BLaER1 treated with 17β-estradiol and CSF1 and Interleukin-3, amounts not matched to agents 10 nM and 100 nM (cell line): ENCODE measurements around the gene TBRG4.

Experiments
- H3K27ac ChIP-seq, 11 experiments: shearing (Covaris generic); formaldehyde crosslinking; 2 replicates each; pipeline ENCODE4 v1.8.1; 2022
- H3K27me3 ChIP-seq, 11 experiments: shearing (Covaris generic); formaldehyde crosslinking; 2 replicates each; pipeline ENCODE4 v1.8.1; 2022
- H3K36me3 ChIP-seq, 11 experiments: shearing (Covaris generic); formaldehyde crosslinking; 2 replicates each; pipeline ENCODE4 v1.8.1; 2022
- H3K4me1 ChIP-seq, 10 experiments: shearing (Covaris generic); formaldehyde crosslinking; 2 replicates each; pipeline ENCODE4 v1.8.1; 2022
- H3K4me2 ChIP-seq, 11 experiments: shearing (Covaris generic); formaldehyde crosslinking; 2 replicates each; pipeline ENCODE4 v1.8.1; 2022
- H3K4me3 ChIP-seq, 10 experiments: shearing (Covaris generic); formaldehyde crosslinking; 2 replicates each; pipeline ENCODE4 v1.8.1; 2022
- H3K9ac ChIP-seq, 11 experiments: shearing (Covaris generic); formaldehyde crosslinking; 2 replicates each; pipeline ENCODE4 v1.8.1; 2022
- H3K9me3 ChIP-seq, 11 experiments: shearing (Covaris generic); formaldehyde crosslinking; replicated peaks in 1 of 11; 2 replicates each; pipeline ENCODE4 v1.8.1; 2022
- H4K20me1 ChIP-seq, 11 experiments: shearing (Covaris generic); formaldehyde crosslinking; 2 replicates each; pipeline ENCODE4 v1.8.1; 2022
- Cebpa-rat ChIP-seq, 11 experiments: shearing (Covaris generic); IDR thresholded peaks; 2 replicates each; pipeline ENCODE4 v1.8.1; 2022

TBRG4 gene

DNA sequence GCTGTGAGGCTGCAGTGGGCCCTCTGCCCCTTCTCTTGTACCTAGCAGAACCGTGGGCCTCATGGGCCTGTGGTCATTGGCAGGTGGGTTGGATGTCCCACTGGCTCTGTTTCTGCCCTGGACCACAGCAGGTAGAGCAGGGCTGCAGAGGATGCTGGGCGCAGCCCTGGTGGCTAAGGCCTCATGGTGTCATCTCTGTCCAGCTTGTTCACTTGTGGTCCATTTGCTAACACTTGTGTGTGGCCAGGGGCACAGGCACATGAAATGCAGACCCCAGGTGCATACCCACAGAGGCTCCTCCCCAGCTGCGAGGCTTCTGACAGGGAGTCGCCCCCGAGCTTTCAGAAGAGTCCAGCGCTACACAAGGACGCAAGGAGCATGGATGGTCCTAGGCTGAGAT lies 22.4 kb upstream of the TBRG4 start:
- no peak overlapping the region for H3K4me3 ChIP-seq
- H3K36me3 ChIP-seq = no peaks in the 10 kb centered on the region
- peaks cover 5 to 11% (median 8%) of the 10 kb centered on the region in 10 experiments; a peak in 19 of 20 replicates for H3K4me1 ChIP-seq
- no peak overlapping the region for H3K4me2 ChIP-seq
- no peak overlapping the region for H3K9ac ChIP-seq
- no peak for TF ChIP-seq Cebpa-rat (IDR thresholded peaks at IDR 0.05)
- H3K9me3 ChIP-seq = no peaks in the 10 kb centered on the region
- no peaks in the 10 kb centered on the region for H4K20me1 ChIP-seq
- H3K27ac ChIP-seq = no peak overlapping the region
- no peaks in the 10 kb centered on the region for H3K27me3 ChIP-seq

DNA sequence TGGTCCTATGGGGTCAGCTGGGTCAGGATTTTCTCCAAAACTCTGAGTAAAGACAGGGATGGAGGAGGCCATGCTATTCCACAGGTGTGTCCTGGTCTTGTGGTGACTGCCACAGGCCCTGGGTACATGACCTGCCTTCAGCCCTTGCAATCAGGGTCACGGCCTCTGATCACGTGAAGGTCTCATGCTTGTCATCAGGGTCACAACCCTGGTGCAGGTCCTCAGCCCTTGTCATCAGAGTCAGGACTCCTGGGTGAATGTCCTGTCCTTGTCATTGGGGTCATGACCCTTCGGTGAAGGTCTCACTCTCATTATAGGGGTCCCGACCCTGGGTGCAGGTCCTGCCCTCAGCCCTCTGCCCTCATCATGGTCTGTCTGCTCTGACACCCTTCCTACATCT lies 21.9 kb upstream of the TBRG4 start:
- Histone ChIP-seq H3K4me1 (peaks cover 0 to 7% (median 2%) of the 10 kb centered on the region in 10 experiments; a peak in 12 of 20 replicates), H3K27me3 (no peaks in the 10 kb centered on the region), H3K9ac (no peak overlapping the region), H4K20me1 (no peaks in the 10 kb centered on the region), H3K4me2 (no peak overlapping the region), H3K27ac (no peak overlapping the region), H3K4me3 (no peak overlapping the region), H3K9me3 (no peaks in the 10 kb centered on the region), H3K36me3 (no peaks in the 10 kb centered on the region)
- TF ChIP-seq Cebpa-rat (IDR thresholded peaks at IDR 0.05) = no peak

DNA sequence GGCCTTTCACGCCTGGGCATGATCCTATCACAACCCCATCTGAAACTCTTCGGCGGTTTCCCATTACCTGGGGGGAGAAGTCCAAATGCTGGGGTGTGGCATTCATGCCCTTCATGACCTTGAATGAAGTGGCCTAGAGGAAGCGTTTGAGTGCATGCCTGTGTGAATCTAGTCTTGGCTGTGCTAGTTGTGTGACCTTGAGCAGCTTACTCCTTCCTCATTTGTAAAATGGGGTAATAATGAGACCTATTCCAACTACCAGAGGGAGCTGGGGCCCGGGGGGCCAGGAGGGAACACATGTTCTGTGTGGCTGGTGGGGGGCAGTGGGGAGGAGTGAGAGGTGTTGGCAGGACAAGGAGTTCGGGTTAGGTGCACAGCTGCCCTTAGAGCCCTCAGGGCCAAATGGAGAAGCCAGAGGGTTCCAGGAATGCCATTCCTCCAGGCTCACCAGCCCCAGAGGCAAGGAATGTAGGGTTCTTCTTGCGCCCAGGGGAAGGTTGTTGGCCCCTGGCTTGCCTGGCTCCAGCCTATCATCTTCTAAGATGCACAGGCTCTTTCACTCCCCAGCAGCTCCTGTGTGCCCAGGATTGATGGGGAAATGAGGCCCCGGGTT lies 21.3 kb upstream of the TBRG4 start:
- H3K4me2 ChIP-seq = no peak overlapping the region
- TF ChIP-seq Cebpa-rat (IDR thresholded peaks at IDR 0.05) = no peak
- H4K20me1 ChIP-seq = no peaks in the 10 kb centered on the region
- H3K9ac ChIP-seq = no peak overlapping the region
- H3K9me3 ChIP-seq = no peaks in the 10 kb centered on the region
- H3K27me3 ChIP-seq = no peaks in the 10 kb centered on the region
- peaks cover 0 to 7% (median 0%) of the 10 kb centered on the region in 10 experiments; a peak in 3 of 20 replicates for H3K4me1 ChIP-seq
- no peak overlapping the region for H3K27ac ChIP-seq
- H3K36me3 ChIP-seq = no peaks in the 10 kb centered on the region
- H3K4me3 ChIP-seq = no peak overlapping the region

DNA sequence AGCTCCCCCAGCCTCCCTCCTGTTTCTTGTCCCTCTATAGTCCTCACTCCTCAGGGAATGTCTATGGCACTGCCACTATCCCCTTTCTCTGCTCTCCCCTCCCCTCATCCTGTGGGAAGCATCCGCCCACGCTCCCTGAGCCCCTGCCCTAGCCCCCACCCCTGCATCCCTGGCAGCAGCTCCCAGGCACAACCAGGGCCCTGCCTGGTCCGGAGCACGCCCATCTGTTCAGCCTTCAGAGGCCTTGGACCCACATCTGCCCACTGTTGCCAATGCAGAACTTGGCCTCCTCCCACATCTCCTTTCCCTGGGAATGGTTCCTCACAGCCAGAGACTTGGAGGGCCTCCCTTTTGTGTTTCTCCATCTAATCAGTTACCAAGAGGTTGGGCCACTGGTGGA lies 20.4 kb upstream of the TBRG4 start:
- H3K9me3 ChIP-seq = no peaks in the 10 kb centered on the region
- no peak for TF ChIP-seq Cebpa-rat (IDR thresholded peaks at IDR 0.05)
- H3K27me3 ChIP-seq = no peaks in the 10 kb centered on the region
- no peak overlapping the region for H3K4me2 ChIP-seq
- H3K4me3 ChIP-seq = no peak overlapping the region
- H3K27ac ChIP-seq = no peak overlapping the region
- H4K20me1 ChIP-seq = no peaks in the 10 kb centered on the region
- H3K9ac ChIP-seq = no peak overlapping the region
- H3K36me3 ChIP-seq = no peaks in the 10 kb centered on the region
- peaks cover 4 to 13% (median 6%) of the 10 kb centered on the region in 10 experiments; a peak in 19 of 20 replicates for H3K4me1 ChIP-seq

DNA sequence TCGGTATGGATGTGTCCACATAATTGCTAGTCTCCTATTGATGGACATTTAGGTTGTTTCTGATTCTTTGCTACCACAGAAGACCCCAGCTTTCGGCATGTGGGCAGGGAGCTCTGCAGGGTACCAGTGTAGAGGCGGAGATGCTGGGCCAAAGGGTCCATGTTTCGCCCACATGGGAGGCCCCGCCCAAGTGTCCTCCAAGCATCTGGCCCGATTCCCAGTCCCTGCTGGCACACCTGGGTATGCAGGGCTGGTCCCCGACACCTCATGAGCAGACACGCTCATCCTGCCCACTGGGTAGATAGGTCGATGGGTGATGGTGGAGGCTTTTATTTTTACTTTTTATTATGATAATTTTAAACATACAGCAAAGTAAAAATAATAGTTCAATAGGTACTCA lies 19.4 kb upstream of the TBRG4 start:
- H3K4me1 ChIP-seq = peaks cover 13 to 22% (median 16%) of the 10 kb centered on the region in 10 experiments; a peak in 19 of 20 replicates
- TF ChIP-seq Cebpa-rat (IDR thresholded peaks at IDR 0.05) = no peak
- no peaks in the 10 kb centered on the region for H4K20me1 ChIP-seq
- no peaks in the 10 kb centered on the region for H3K36me3 ChIP-seq
- H3K9ac ChIP-seq = no peak overlapping the region
- no peaks in the 10 kb centered on the region for H3K27me3 ChIP-seq
- H3K9me3 ChIP-seq = no peaks in the 10 kb centered on the region
- H3K27ac ChIP-seq = no peak overlapping the region
- no peak overlapping the region for H3K4me2 ChIP-seq
- H3K4me3 ChIP-seq = no peak overlapping the region

DNA sequence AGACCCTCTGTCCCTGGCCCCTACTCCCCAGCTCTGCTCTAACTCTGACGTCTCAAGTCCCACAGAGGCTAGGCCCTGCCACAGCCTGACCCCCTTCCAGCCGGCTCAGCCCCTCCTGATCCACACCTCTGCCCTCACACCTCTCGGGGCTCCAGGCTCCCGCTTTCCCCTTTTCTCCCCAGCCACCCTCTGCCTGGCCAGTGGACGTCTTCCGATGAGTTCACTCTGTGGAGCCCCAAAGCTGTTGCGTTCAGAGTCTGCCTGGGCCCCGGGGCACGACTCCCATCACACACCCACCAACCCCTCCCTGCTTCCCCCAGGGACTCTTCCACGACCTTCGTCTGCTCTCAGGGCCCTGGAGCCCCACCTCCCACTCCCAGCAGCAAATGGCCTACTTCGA lies 18.4 kb upstream of the TBRG4 start:
- Histone ChIP-seq H3K4me2 (no peak overlapping the region), H3K9ac (no peak overlapping the region), H3K9me3 (no peaks in the 10 kb centered on the region), H3K27ac (no peak overlapping the region), H3K4me3 (no peak overlapping the region), H3K36me3 (no peaks in the 10 kb centered on the region), H3K4me1 (peaks cover 23 to 26% (median 24%) of the 10 kb centered on the region in 10 experiments), H4K20me1 (no peaks in the 10 kb centered on the region), H3K27me3 (no peaks in the 10 kb centered on the region)
- no peak for TF ChIP-seq Cebpa-rat (IDR thresholded peaks at IDR 0.05)

DNA sequence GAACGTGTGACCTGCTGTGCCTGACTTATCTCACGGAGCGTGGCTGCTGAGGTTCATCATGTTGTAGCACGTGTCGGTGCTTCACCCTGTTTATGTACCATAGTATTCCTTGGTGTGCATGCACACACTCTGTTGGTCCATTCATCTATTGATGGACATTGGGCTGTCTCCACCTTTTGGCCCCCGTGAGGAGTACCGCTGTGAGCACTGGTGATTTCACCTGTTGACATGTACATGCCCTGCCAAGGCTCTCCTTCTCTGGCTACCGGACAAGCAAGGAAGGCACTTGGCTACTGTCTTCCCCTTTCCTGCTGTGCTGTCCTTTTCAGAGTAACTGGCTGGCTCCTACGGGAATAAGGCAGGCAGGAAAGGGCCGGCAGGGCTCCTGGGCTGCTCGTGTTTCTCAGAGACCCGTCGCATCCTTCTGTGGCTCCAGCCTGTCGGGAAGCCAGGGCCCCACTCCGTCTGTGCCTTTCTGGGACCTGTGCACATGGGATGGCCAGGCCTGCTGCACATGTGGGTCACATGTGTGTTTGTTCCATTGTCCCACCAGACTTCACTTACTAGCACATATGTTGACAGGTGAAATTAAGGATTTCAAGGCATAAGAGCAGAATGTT lies 17.8 kb upstream of the TBRG4 start:
- H3K4me2 ChIP-seq = no peak overlapping the region
- peaks cover 24 to 32% (median 27%) of the 10 kb centered on the region in 10 experiments for H3K4me1 ChIP-seq
- H3K36me3 ChIP-seq = no peaks in the 10 kb centered on the region
- TF ChIP-seq Cebpa-rat (IDR thresholded peaks at IDR 0.05) = no peak
- no peaks in the 10 kb centered on the region for H4K20me1 ChIP-seq
- H3K27me3 ChIP-seq = no peaks in the 10 kb centered on the region
- H3K9me3 ChIP-seq = no peaks in the 10 kb centered on the region
- no peak overlapping the region for H3K4me3 ChIP-seq
- H3K27ac ChIP-seq = no peak overlapping the region
- H3K9ac ChIP-seq = no peak overlapping the region

DNA sequence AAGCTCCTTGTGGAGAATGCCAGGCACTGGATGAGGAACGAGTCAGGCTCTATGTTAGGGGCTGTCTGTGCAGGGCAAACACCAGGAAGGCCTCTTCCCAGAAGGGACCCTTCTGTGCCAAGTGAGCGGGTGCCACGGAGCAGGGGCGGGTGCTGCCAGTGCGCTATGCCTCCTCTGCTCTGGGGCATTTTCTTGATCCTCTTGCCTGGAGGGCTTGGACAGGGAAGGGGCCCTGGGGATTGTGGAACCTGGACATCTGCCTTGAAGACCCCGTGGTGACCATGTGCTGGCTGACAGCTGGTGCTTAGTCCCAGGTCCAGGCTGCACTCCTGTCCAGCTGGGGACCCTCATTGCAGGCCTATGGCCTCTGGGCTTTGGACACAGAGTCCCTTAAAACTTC lies 15.4 kb upstream of the TBRG4 start:
- Histone ChIP-seq H3K27me3 (no peaks in the 10 kb centered on the region), H3K36me3 (no peaks in the 10 kb centered on the region), H3K4me3 (no peak overlapping the region), H3K9me3 (no peaks in the 10 kb centered on the region), H3K4me1 (peaks cover 24 to 44% (median 33%) of the 10 kb centered on the region in 10 experiments), H3K4me2 (peak overlapping the region in 8 of 11 experiments; percentile 2 to 36 (median 14); a peak in 7 of 22 replicates), H3K9ac (0 out of 22 replicates have a peak overlapping the region, but pooled peaks of 1 of the 11 experiments have one; percentile 43), H3K27ac (peak overlapping the region in 1 of 11 experiments; percentile 0; a peak in 1 of 22 replicates), H4K20me1 (no peaks in the 10 kb centered on the region)
- no peak for TF ChIP-seq Cebpa-rat (IDR thresholded peaks at IDR 0.05)

DNA sequence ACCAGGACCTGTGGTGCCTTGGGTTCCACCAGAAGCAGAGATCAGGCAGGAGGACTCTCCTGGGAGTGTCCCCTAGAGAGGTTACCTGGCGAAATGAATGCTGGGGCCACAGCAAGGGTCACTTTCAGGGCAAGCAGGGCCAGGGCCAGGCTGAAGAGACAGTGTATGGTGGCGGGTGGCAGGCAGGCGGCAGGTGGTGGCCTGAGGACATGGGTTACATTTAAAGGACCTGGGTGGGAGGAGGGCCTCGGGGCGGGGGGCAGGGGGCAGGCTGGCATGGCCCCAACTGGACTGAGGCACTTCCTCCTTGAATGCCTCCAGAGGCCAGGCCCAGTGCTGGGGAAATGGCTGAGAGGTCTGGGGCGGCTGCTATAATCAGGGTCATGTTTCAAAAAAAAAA lies 14.7 kb upstream of the TBRG4 start:
- H3K27me3 ChIP-seq = no peaks in the 10 kb centered on the region
- peak overlapping the region in 3 of 11 experiments; percentile 2 to 28 (median 27); a peak in 3 of 22 replicates for H3K27ac ChIP-seq
- no peaks in the 10 kb centered on the region for H3K36me3 ChIP-seq
- H3K4me2 ChIP-seq = peak overlapping the region in 10 of 11 experiments; percentile 2 to 66 (median 23); a peak in 12 of 22 replicates
- H3K9ac ChIP-seq = peak overlapping the region in 1 of 11 experiments; percentile 29; a peak in 1 of 22 replicates
- no peak overlapping the region for H3K4me3 ChIP-seq
- peaks cover 24 to 44% (median 33%) of the 10 kb centered on the region in 10 experiments for H3K4me1 ChIP-seq
- H3K9me3 ChIP-seq = no peaks in the 10 kb centered on the region
- H4K20me1 ChIP-seq = no peaks in the 10 kb centered on the region
- no peak for TF ChIP-seq Cebpa-rat (IDR thresholded peaks at IDR 0.05)
